Heart left ventricle (tissue), 16 donors: Measurements from ENCODE around the gene TNFAIP8L1. TPM values are rescaled to one million over a fixed set of nuclear protein-coding genes. Genes with fewer than 3 reads are reported as not detected.
A peak's percentile ranks its signal among the peaks of the same experiment; 100 is the strongest.

Experiments used
- ATAC-seq, 4 donors: fragments of 200-7000 bp; cut with Tn5 transposase; one replicate each; pipeline ENCODE4 v1.9.1; 2020 to 2022; ENCODE audit warnings: moderate library complexity in 4 of 4, mild to moderate bottlenecking in 3 of 4, moderate number of reproducible peaks in 1 of 4
- DNase-seq, 5 donors: peaks; one replicate each; pipeline ENCODE4 v3.0.0-alpha.2; 2020
- H3K27ac ChIP-seq, 12 donors: fragments of 200-600 bp; sonication (generic) in 4 of 12; one replicate each; pipeline versions ENCODE4 v1.5.0 to v1.8.0; 2016 to 2022; ENCODE audit warnings: mild to moderate bottlenecking in 2 of 12
- H3K27me3 ChIP-seq, 9 donors: fragments of 200-600 bp; sonication (generic) in 2 of 9; one replicate each; pipeline versions ENCODE4 v1.5.1 to v1.8.0; 2016 to 2022; ENCODE audit warnings: mild to moderate bottlenecking in 3 of 9
- H3K36me3 ChIP-seq, 9 donors: fragments of 200-600 bp; sonication (generic) in 2 of 9; one replicate each; pipeline versions ENCODE4 v1.5.0 to v1.8.0; 2018 to 2022; ENCODE audit warnings: mild to moderate bottlenecking in 2 of 9
- H3K4me1 ChIP-seq, 12 donors: fragments of 200-600 bp; sonication (generic) in 4 of 12; one replicate each; pipeline versions ENCODE4 v1.5.0 to v1.8.0; 2016 to 2022; ENCODE audit warnings: mild to moderate bottlenecking in 3 of 12
- H3K4me3 ChIP-seq, 12 donors: fragments of 200-600 bp; sonication (generic) in 4 of 12; one replicate each; pipeline versions ENCODE4 v1.5.0 to v1.8.0; 2017 to 2022; ENCODE audit warnings: mild to moderate bottlenecking in 9 of 12, moderate library complexity in 4 of 12
- H3K9me3 ChIP-seq, 12 donors: fragments of 200-600 bp; sonication (generic) in 4 of 12; one replicate each; pipeline versions ENCODE4 v1.5.0 to v1.8.0; 2016 to 2022; ENCODE audit warnings: mild to moderate bottlenecking in 1 of 12
- POLR2A ChIP-seq, 2 donors: fragments of 450-650 bp; IDR thresholded peaks; one replicate each; pipeline ENCODE4 v1.6.1; 2017; ENCODE audit warnings: antibody characterized with exemption in 2 of 2, mild to moderate bottlenecking in 2 of 2, moderate library complexity in 2 of 2
- whole genome bisulfite sequencing, 4 donors: extraction: QIAGEN DNeasy Blood & Tissue Kit in 2 of 4; methylation state at CpG; one replicate each; pipeline versions ENCODE4 v1.1.5 to v1.1.7; 2013 to 2018; 5-methylcytosine and 5-hydroxymethylcytosine counted together
- intact Hi-C, 10 donors: fragments of 100-400 bp; cut with DNase I; formaldehyde crosslinking; loops; one replicate each; pipeline versions ENCODE4 v1.11.1 to v1.14.2; 2022
- polyA plus RNA-seq, 2 donors: library from polyadenylated mRNA; stranded (reverse); fragments of 200-250 nt; gene quantifications; one replicate each; pipeline ENCODE4 v1.2.3, GENCODE V29; 2013
- total RNA-seq, 9 donors: library from RNA; depleted of rRNA in 2 of 9; stranded (reverse); fragments of >200 nt in 2 of 9; fragmentation: NEBNext Ultra II Directional in 3 of 9; extraction: Animal tissue kit (Norgen Biotek cat#: 25700) in 3 of 9; gene quantifications; one replicate each; pipeline versions ENCODE4 v1.1.0 to v1.2.4, GENCODE V29; 2016 to 2023
- TF ChIP-seq, protein P1 (sequence below), 12 donors: fragments of 200-600 bp; sonication (generic) in 4 of 12; IDR thresholded peaks; one replicate each; pipeline versions ENCODE4 v1.5.0 to v1.8.0; 2018 to 2022; ENCODE audit warnings: antibody characterized with exemption in 12 of 12, mild to moderate bottlenecking in 5 of 12
- donor health status: ischemic (EF 13 %, LVEDD 7.1; RV severe dilation, severe dysfunction).
- donor health status: healthy with polysubstance abuse.
- donor health status: DM: no; HTN: yes; CAD: no.
- donor health status: DM: no; HTN: no; CAD: no.
- donor health status: ischemic (EF 25% LVEDD 6.9; RV normal size, moderate dysfunction).
- donor health status: ischemic (EF 25% LVEDD 5.7; RV mildly dilated, moderate dysfunction).
- donor health status: healthy.
- donor health status: DM: yes; HTN: yes; CAD: no.
- donor health status: ischemic (EF 35%, LVEDD 5.7; RV mildly dilated, moderate dysfunction).
- donor health status: nonischemic (EF 11% LVEDD 7.7; RV severe dilation, severe dysfunction).
- donor health status: DM: yes; HTN: yes; CAD: no.
- donor health status: PGD.
- donor health status: ischemic (EF 29% LVEDD 5.4; RV normal size, mild dysfunction).
- donor health status: nonischemic (EF 23%, LVEDD 6.1; RV moderate dilation, normal function).

Gene TNFAIP8L1
- total and polyA plus RNA-seq, 11 donors: 2.8 to 15.1 (median 6.1) TPM

DNA sequence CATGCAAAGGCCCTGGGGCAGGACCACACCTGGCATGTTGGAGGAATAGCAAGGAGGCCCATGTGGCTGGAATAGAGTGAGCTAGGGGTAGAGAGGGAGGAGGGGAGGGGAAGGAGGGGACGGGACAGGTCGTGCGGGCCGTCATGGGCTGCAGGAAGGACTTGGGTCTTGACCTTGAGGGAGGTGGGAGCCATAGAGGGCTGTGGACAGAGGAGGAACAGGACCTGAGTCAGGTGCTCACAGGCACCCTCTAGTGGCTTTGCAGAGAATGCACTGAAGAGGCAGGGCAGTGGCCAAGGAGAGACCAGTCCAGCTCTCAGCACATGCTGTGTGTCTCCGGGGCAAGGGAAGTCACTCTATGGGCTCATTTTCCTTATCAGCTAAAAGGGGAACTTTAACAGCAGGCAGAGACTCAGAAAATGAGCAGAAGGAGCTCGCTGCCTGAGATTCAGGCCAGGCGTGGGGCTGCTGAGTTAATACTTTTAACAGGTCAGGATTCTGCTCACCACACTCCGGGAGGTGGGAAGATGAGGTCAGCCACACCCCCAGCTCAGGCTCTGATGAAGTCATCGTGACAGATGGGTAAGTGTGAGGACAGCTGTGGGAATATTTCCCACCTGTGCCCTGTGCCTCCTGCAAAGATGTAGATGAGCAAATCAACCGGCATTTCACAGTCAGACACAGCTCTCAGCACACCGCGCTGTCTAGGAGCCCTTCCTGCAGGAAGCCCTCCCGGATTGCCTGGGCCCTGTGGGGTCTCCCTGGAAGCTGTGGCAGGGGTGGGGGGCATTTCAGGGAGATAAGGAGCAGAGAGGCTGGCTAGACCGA lies 6.0 kb upstream of the TNFAIP8L1 start:
- Histone ChIP-seq H3K4me1 (peaks cover 0 to 47% (median 18%) of the 10 kb centered on the region in 12 donors), H3K27ac (peak overlapping the region in 1 of 12 donors; percentile 62), H3K4me3 (no peak overlapping the region), H3K27me3 (no peaks in the 10 kb centered on the region), H3K36me3 (no peaks in the 10 kb centered on the region), H3K9me3 (no peaks in the 10 kb centered on the region)
- no peak for TF ChIP-seq POLR2A (IDR thresholded peaks at IDR 0.05)
- TF ChIP-seq, protein P1, sequence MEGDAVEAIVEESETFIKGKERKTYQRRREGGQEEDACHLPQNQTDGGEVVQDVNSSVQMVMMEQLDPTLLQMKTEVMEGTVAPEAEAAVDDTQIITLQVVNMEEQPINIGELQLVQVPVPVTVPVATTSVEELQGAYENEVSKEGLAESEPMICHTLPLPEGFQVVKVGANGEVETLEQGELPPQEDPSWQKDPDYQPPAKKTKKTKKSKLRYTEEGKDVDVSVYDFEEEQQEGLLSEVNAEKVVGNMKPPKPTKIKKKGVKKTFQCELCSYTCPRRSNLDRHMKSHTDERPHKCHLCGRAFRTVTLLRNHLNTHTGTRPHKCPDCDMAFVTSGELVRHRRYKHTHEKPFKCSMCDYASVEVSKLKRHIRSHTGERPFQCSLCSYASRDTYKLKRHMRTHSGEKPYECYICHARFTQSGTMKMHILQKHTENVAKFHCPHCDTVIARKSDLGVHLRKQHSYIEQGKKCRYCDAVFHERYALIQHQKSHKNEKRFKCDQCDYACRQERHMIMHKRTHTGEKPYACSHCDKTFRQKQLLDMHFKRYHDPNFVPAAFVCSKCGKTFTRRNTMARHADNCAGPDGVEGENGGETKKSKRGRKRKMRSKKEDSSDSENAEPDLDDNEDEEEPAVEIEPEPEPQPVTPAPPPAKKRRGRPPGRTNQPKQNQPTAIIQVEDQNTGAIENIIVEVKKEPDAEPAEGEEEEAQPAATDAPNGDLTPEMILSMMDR (IDR thresholded peaks at IDR 0.05): peak; percentile 57 to 84 (median 78)
- ATAC-seq (peak; percentile 33 to 83 (median 76)), DNase-seq (peak; percentile 56 to 75 (median 71))
- 25 to 31% (median 27%) methylated on average over 14 of the region's 14 CpGs for WGBS, 4 donors
- intact Hi-C loops: loop anchor here in 2 of 10 donors (2.0 to 5.0 kb wide), 2 partner anchors 56 to 57 kb away; no protein-coding TSS in a partner anchor

DNA sequence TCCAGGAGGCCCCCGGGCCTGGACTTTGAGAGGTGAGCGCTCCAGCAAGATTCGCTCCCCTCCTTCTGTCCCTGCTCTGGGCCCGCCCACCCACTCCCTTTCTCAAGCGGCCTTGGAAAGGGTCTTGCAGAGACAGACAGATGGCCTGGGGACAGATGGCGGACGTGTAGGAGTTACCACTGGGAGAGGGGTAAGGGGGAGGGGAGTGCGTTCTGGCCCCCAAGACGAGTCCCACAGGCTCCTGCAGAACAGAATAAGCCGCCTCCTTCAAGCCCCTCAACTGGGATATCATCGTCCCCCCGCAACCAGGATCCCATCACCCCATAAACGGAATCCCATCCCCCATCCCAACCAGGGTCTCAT lies 3.6 kb upstream of the TNFAIP8L1 start:
- DNase-seq: no peak
- intact Hi-C loops: loop anchor here (1.0 to 5.0 kb wide), 6 partner anchors 58 to 78 kb away; partner anchors contain the start of gene SEMA6B (in 9 of the 10)
- no peaks in the 10 kb centered on the region for H3K36me3 ChIP-seq
- 34 to 41% (median 39%) methylated on average over 9 to 13 of the region's 13 CpGs for WGBS, 4 donors
- H3K9me3 ChIP-seq: no peaks in the 10 kb centered on the region
- no peak for TF ChIP-seq POLR2A (IDR thresholded peaks at IDR 0.05)
- TF ChIP-seq, protein P1 (IDR thresholded peaks at IDR 0.05): no peak
- H3K4me1 ChIP-seq: peaks cover 0 to 64% (median 30%) of the 10 kb centered on the region in 12 donors
- no peak for ATAC-seq
- no peaks in the 10 kb centered on the region for H3K27me3 ChIP-seq
- H3K4me3 ChIP-seq: peak overlapping the region in 11 of 12 donors; percentile 16 to 75 (median 56)
- peak overlapping the region in 7 of 12 donors; percentile 28 to 69 (median 48) for H3K27ac ChIP-seq

DNA sequence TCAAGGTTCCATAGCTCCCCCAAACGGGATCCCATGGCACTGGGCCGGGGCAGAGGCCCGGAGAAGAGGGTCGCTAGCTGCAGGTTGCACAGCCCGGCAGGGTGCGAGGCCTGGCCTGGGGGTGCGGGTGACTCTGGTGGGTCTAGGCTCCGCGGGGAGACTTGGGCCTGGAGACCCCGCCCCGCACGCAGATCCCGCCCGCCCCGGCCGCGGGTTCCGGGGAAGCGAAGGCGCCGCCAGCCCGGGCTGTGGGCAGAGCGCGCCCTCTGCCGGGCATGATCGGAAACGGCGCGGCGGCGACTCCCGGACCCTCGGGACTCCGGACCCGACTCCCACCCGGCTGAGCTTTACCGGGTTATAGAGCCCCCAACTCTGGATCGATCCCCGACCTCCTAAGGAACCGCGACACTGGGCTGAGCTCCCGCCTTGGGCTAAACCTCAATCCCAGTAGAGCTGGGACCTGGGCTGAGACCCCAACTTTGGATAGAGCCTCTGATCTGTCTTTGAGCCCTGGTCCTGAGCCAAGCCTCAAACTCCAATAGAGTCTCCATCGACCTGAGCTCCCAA lies 3.1 kb upstream of the TNFAIP8L1 start:
- Histone ChIP-seq H3K4me1 (peaks cover 0 to 69% (median 31%) of the 10 kb centered on the region in 12 donors), H3K4me3 (peak overlapping the region in 11 of 12 donors; percentile 16 to 75 (median 56)), H3K36me3 (no peaks in the 10 kb centered on the region), H3K27ac (peak overlapping the region in 8 of 12 donors; percentile 7 to 69 (median 44)), H3K27me3 (no peaks in the 10 kb centered on the region), H3K9me3 (no peaks in the 10 kb centered on the region)
- TF ChIP-seq, protein P1 (IDR thresholded peaks at IDR 0.05): peak; percentile 88 to 99 (median 96)
- TF ChIP-seq POLR2A (IDR thresholded peaks at IDR 0.05): no peak
- ATAC-seq (peak in 2 of 4 donors; percentile 16 to 20), DNase-seq (peak; percentile 61 to 90 (median 69))
- intact Hi-C loops: loop anchor here (1.0 to 5.0 kb wide), 6 partner anchors 59 to 79 kb away; partner anchors contain the start of gene SEMA6B (in 9 of the 10)
- 0 to 3% (median 1%) methylated on average over 8 to 43 of the region's 43 CpGs for WGBS, 4 donors

DNA sequence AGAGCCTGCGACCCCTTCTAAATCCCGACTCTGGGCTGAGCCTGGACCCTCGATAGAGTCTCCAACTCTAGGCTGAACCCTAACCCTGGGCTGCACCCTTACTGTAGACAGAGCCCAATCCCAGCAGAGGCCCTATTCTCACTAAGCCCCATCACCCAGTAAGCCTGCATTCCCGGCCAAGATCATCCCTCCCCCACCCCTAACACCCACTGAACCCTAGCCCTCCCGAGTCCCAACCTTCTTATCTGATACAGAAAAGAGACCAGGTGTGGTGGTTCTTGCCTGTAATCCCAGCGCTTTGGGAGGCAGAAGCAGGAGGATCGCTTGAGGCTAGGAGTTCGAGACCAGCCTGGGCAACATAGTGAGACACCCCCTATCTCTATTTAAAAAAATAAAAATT lies 2.6 kb upstream of the TNFAIP8L1 start:
- intact Hi-C loops: loop anchor here (1.0 to 5.0 kb wide), 6 partner anchors 59 to 79 kb away; partner anchors contain the start of gene SEMA6B (in 9 of the 10)
- WGBS, 4 donors: 56 to 79% (median 63%) methylated on average over 8 of the region's 8 CpGs
- H3K4me3 ChIP-seq: peak overlapping the region in 9 of 12 donors; percentile 16 to 75 (median 57)
- peak overlapping the region in 6 of 12 donors; percentile 19 to 69 (median 54) for H3K27ac ChIP-seq
- TF ChIP-seq, protein P1 (IDR thresholded peaks at IDR 0.05): no peak
- no peak for TF ChIP-seq POLR2A (IDR thresholded peaks at IDR 0.05)
- ATAC-seq (no peak), DNase-seq (no peak)
- H3K36me3 ChIP-seq: no peaks in the 10 kb centered on the region
- H3K27me3 ChIP-seq: no peaks in the 10 kb centered on the region
- no peaks in the 10 kb centered on the region for H3K9me3 ChIP-seq
- peaks cover 0 to 71% (median 31%) of the 10 kb centered on the region in 12 donors for H3K4me1 ChIP-seq
